ENCODE results near the gene TLNRD1. TPM values are rescaled to one million over a fixed set of nuclear protein-coding genes. Genes with fewer than 3 reads are reported as not detected.

Gene TLNRD1
- total RNA-seq, 1 experiment from 2014 or later, result 19.3 TPM

- Mint-ChIP-seq H3K9me3 (no peaks in the 10 kb centered on the region), H3K4me3 (peak overlapping the region; percentile 90 to 97), H3K36me3 (ENCODE audit: insufficient read depth in 1 of 3, low read depth in 3 of 3) (peaks cover 3 to 8% (median 6%) of the 10 kb centered on the region in 3 experiments; a peak in 3 of 7 replicates), H3K27me3 (ENCODE audit: low read depth) (no peaks in the 10 kb centered on the region; the same call in 1 of the 2 replicates), H3K4me1 (peaks cover 9 to 20% of the 10 kb centered on the region in 2 experiments), H3K27ac (peak overlapping the region in 2 of 3 experiments; percentile 78 to 97; a peak in 4 of 7 replicates)
- no peaks in the 10 kb centered on the region for H3K27me3 ChIP-seq (ENCODE audit: insufficient read depth, low read length)
- no peak overlapping the region for H3K4ac ChIP-seq (ENCODE audit: low read depth, low read length)
- no peak overlapping the region for H3K56ac ChIP-seq (ENCODE audit: insufficient read length, low read depth, low read length)
- peak overlapping the region; percentile 87 for H3K4me2 ChIP-seq (ENCODE audit: insufficient read depth, insufficient read length, low read length)
- TF ChIP-seq, protein P1, sequence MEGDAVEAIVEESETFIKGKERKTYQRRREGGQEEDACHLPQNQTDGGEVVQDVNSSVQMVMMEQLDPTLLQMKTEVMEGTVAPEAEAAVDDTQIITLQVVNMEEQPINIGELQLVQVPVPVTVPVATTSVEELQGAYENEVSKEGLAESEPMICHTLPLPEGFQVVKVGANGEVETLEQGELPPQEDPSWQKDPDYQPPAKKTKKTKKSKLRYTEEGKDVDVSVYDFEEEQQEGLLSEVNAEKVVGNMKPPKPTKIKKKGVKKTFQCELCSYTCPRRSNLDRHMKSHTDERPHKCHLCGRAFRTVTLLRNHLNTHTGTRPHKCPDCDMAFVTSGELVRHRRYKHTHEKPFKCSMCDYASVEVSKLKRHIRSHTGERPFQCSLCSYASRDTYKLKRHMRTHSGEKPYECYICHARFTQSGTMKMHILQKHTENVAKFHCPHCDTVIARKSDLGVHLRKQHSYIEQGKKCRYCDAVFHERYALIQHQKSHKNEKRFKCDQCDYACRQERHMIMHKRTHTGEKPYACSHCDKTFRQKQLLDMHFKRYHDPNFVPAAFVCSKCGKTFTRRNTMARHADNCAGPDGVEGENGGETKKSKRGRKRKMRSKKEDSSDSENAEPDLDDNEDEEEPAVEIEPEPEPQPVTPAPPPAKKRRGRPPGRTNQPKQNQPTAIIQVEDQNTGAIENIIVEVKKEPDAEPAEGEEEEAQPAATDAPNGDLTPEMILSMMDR (conservative IDR thresholded peaks at IDR 0.05), result no peak
- no peaks in the 10 kb centered on the region for H3K9me3 ChIP-seq (ENCODE audit: control insufficient read depth, low read depth, low read length)
- H3K18ac ChIP-seq (ENCODE audit: insufficient read length, low read depth, low read length), result peak overlapping the region; percentile 74
- peaks cover 2% of the 10 kb centered on the region; the same call in 1 of the 2 replicates for H3K79me2 ChIP-seq (ENCODE audit: insufficient read depth, low read length)
- H4K5ac ChIP-seq (ENCODE audit: insufficient read length, low read depth, low read length), result no peak overlapping the region
- H3K23ac ChIP-seq (ENCODE audit: insufficient read length, low read depth, low read length), result no peak overlapping the region
- H2BK120ac ChIP-seq (ENCODE audit: low read depth, low read length, poor library complexity, severe bottlenecking), result no peak overlapping the region
- H4K91ac ChIP-seq (ENCODE audit: insufficient read length, low read depth, low read length), result no peak overlapping the region
- H3T11ph ChIP-seq (ENCODE audit: low read length), result no peak overlapping the region
- H2BK12ac ChIP-seq (ENCODE audit: insufficient read length, low read depth, low read length), result no peak overlapping the region
- peak overlapping the region; percentile 27 for H3K9ac ChIP-seq (ENCODE audit: extremely low read depth, insufficient read length, low read length)
- H4K8ac ChIP-seq (replicated peaks; ENCODE audit: insufficient read length, low read depth, low read length), result no peak overlapping the region
- no peak overlapping the region for H2AK5ac ChIP-seq (ENCODE audit: insufficient read length, low read length)
- no peaks in the 10 kb centered on the region; the same call in 1 of the 2 replicates for H3K4me1 ChIP-seq (ENCODE audit: insufficient read depth, low read length)
- H3K27ac ChIP-seq (ENCODE audit: insufficient read length, low read depth, low read length), result no peak overlapping the region
- no peak overlapping the region for H2BK5ac ChIP-seq (ENCODE audit: insufficient read length, low read length)
- no peak overlapping the region for H2BK20ac ChIP-seq (ENCODE audit: low read depth, low read length, poor library complexity, severe bottlenecking)
- no CpG with 5 or more reads among the region's 21 CpGs for WGBS (ENCODE audit: extremely low coverage, insufficient read length, low lambda C conversion rate)
- H2BK15ac ChIP-seq (ENCODE audit: low read depth, low read length), result no peak overlapping the region
- no peaks in the 10 kb centered on the region for H3K79me1 ChIP-seq (ENCODE audit: insufficient read depth, low read depth, low read length, poor library complexity, severe bottlenecking)
- peak overlapping the region; percentile 41 for H3K14ac ChIP-seq (ENCODE audit: insufficient read depth, low read length)
- H3K23me2 ChIP-seq (ENCODE audit: insufficient read length, low read depth, low read length, poor library complexity, severe bottlenecking), result peaks cover 16% of the 10 kb centered on the region
- H4K20me1 ChIP-seq (ENCODE audit: control insufficient read depth, insufficient read depth, insufficient read length), result peaks cover 3% of the 10 kb centered on the region
- no peak overlapping the region for H2AFZ ChIP-seq (ENCODE audit: low read length)
- no peak for DNase-seq
Observed at GRCh38 chr15:81000144-81000623, 539 bp upstream of the TLNRD1 start.
